C4-2B (cell line): ENCODE measurements around the gene CLIC4.

Experiments
- CTCF ChIP-seq: fragments of 450-650 bp; conservative IDR thresholded peaks from 2 replicates; pipeline ENCODE4 v1.5.1; 2017; ENCODE audit warnings: mild to moderate bottlenecking
- ZFX ChIP-seq: fragments of 450-650 bp; IDR thresholded peaks from 2 replicates; pipeline ENCODE4 v1.6.1; 2017

- TF ChIP-seq CTCF = no peak
- TF ChIP-seq ZFX = no peak
Measured at GRCh38 chr1:24743404-24744211, 1.6 kb upstream of the CLIC4 start.
